Neural progenitor cell (in vitro differentiated cells): Measurements from ENCODE around the gene RAB35.

Source experiments
- CTCF ChIP-seq: fragments of 200-600 bp; sonication (generic); IDR thresholded peaks from 2 replicates; pipeline ENCODE4 v1.5.1; 2017; ENCODE audit warnings: antibody characterized with exemption, mild to moderate bottlenecking
- EZH2 ChIP-seq: fragments of 200-600 bp; sonication (generic); IDR thresholded peaks from 2 replicates; pipeline ENCODE4 v1.6.1; 2017; ENCODE audit warnings: antibody characterized with exemption, mild to moderate bottlenecking, moderate library complexity

- TF ChIP-seq EZH2 (no peak), CTCF (no peak)
Observed at GRCh38 chr12:120117961-120118320, 1.4 kb upstream of the RAB35 start.
